CD14-positive monocyte (primary cell): ENCODE measurements around the gene RTN4RL1. TPM values are rescaled to one million over a fixed set of nuclear protein-coding genes. Genes with fewer than 3 reads are reported as not detected.

Experiments used
- DNase-seq, 3 donors: peaks; one replicate each; pipeline ENCODE4 v3.0.0-alpha.2; 2011 to 2022
- H2AFZ ChIP-seq: 2 replicates; pipeline ENCODE4 v1.6.0; 2012; ENCODE audit warnings: mild to moderate bottlenecking, low read depth, low read length, inconsistent platforms; ENCODE audit not compliant: insufficient read depth, poor library complexity, severe bottlenecking
- H3K27ac ChIP-seq, 2 donors: 1 replicate in 1 of 2; 2 replicates in 1 of 2; pipeline ENCODE4 v1.5.1; 2012 to 2013; ENCODE audit warnings: low read length in 2 of 2, control low read depth in 1 of 2, inconsistent platforms in 1 of 2, low read depth in 1 of 2, mild to moderate bottlenecking in 1 of 2
- H3K27me3 ChIP-seq, 2 donors: one replicate each; pipeline versions ENCODE4 v1.6.0 to v1.6.1; 2011 to 2013; ENCODE audit warnings: low read length in 2 of 2; ENCODE audit not compliant: control insufficient read depth in 2 of 2, insufficient read depth in 2 of 2
- H3K36me3 ChIP-seq, 2 donors: replicated peaks in 1 of 2; 1 replicate in 1 of 2; 2 replicates in 1 of 2; pipeline versions ENCODE4 v1.5.1 to v1.6.1; 2012 to 2013; ENCODE audit warnings: low read length in 2 of 2, control low read depth in 1 of 2, inconsistent platforms in 1 of 2, mild to moderate bottlenecking in 1 of 2; ENCODE audit not compliant: insufficient read depth in 2 of 2, control insufficient read depth in 1 of 2
- H3K4me1 ChIP-seq, 2 donors: 1 replicate in 1 of 2; 2 replicates in 1 of 2; pipeline versions ENCODE4 v1.5.1 to v1.6.1; 2012 to 2013; ENCODE audit warnings: low read length in 2 of 2, control low read depth in 1 of 2, inconsistent platforms in 1 of 2, mild to moderate bottlenecking in 1 of 2, moderate library complexity in 1 of 2; ENCODE audit not compliant: insufficient read depth in 2 of 2, control insufficient read depth in 1 of 2
- H3K4me2 ChIP-seq: replicated peaks from 2 replicates; pipeline ENCODE3; 2012; ENCODE audit warnings: low read length, moderate library complexity, mild to moderate bottlenecking; ENCODE audit not compliant: poor library complexity, severe bottlenecking; ENCODE audit errors: extremely low read depth
- H3K4me3 ChIP-seq, 3 experiments: fragments of 200-600 bp in 1 of 3; sonication (generic) in 1 of 3; replicated peaks in 1 of 3; 1 replicate in 2 of 3; 2 replicates in 1 of 3; pipeline ENCODE4 v1.5.1; 2011 to 2013; ENCODE audit warnings: low read length in 3 of 3, mild to moderate bottlenecking in 3 of 3, control low read depth in 2 of 3, low read depth in 2 of 3, inconsistent platforms in 1 of 3, moderate library complexity in 1 of 3
- H3K79me2 ChIP-seq: 2 replicates; pipeline ENCODE4 v1.6.0; 2012; ENCODE audit warnings: mild to moderate bottlenecking, control low read depth, inconsistent platforms, low read length, moderate library complexity; ENCODE audit not compliant: insufficient read depth
- H3K9ac ChIP-seq: 2 replicates; pipeline ENCODE4 v1.6.0; 2017; ENCODE audit warnings: low read length, mild to moderate bottlenecking; ENCODE audit not compliant: insufficient read depth, poor library complexity, severe bottlenecking
- H3K9me3 ChIP-seq, 2 donors: replicated peaks in 1 of 2; 1 replicate in 1 of 2; 2 replicates in 1 of 2; pipeline versions ENCODE4 v1.5.1 to v1.6.1; 2012 to 2013; ENCODE audit warnings: low read length in 2 of 2, control low read depth in 1 of 2; ENCODE audit not compliant: control insufficient read depth in 1 of 2, insufficient read depth in 1 of 2
- H4K20me1 ChIP-seq: 2 replicates; pipeline ENCODE4 v1.6.0; 2012; ENCODE audit warnings: mild to moderate bottlenecking, low read length, control low read depth, moderate library complexity; ENCODE audit not compliant: insufficient read depth
- H3K27ac Mint-ChIP-seq, 7 donors: one replicate each; pipeline ENCODE4 v1.8.0; 2020; ENCODE audit warnings: mild to moderate bottlenecking in 7 of 7, mixed read lengths in 7 of 7, moderate library complexity in 6 of 7, inconsistent platforms in 2 of 7
- H3K27me3 Mint-ChIP-seq, 3 donors: one replicate each; pipeline ENCODE4 v1.8.0; 2021 to 2022; ENCODE audit warnings: low read depth in 3 of 3, mild to moderate bottlenecking in 3 of 3, mixed read lengths in 3 of 3, moderate library complexity in 3 of 3, inconsistent platforms in 1 of 3
- H3K36me3 Mint-ChIP-seq, 2 donors: one replicate each; pipeline ENCODE4 v1.8.0; 2020; ENCODE audit warnings: mixed read lengths in 2 of 2, inconsistent platforms in 1 of 2, mild to moderate bottlenecking in 1 of 2
- H3K4me1 Mint-ChIP-seq: one replicate; pipeline ENCODE4 v1.8.0; 2020; ENCODE audit warnings: mild to moderate bottlenecking, mixed read lengths
- H3K4me3 Mint-ChIP-seq, 2 donors: one replicate each; pipeline ENCODE4 v1.8.0; 2020; ENCODE audit warnings: mild to moderate bottlenecking in 2 of 2, mixed read lengths in 2 of 2, moderate library complexity in 1 of 2
- H3K9me3 Mint-ChIP-seq, 7 donors: one replicate each; pipeline ENCODE4 v1.8.0; 2020 to 2022; ENCODE audit warnings: mixed read lengths in 7 of 7, mild to moderate bottlenecking in 6 of 7, moderate library complexity in 6 of 7, inconsistent platforms in 2 of 7
- CTCF ChIP-seq: fragments of 200-600 bp; IDR thresholded peaks from one replicate; pipeline ENCODE4 v1.8.0; 2022; ENCODE audit warnings: antibody characterized with exemption, mild to moderate bottlenecking
- WGBS: methylation state at CpG from one replicate; pipeline ENCODE4 v1.1.5; 2013; ENCODE audit warnings: missing lambda C conversion rate; ENCODE audit not compliant: insufficient coverage; 5-methylcytosine and 5-hydroxymethylcytosine counted together
- intact Hi-C, 2 donors: fragments of 100-400 bp; cut with micrococcal nuclease; formaldehyde crosslinking; loops; one replicate each; pipeline versions ENCODE4 v1.15.0 to v1.15.1; 2023
- polyA plus RNA-seq, 3 donors: library from polyadenylated mRNA; depleted of rRNA in 1 of 3; unstranded in 2 of 3; stranded (reverse) in 1 of 3; fragments of 300-500 nt in 2 of 3; fragments of >200 nt in 1 of 3; fragmentation: Illumina TruSeq in 2 of 3; gene quantifications; 1 replicate in 2 of 3; 2 replicates in 1 of 3; pipeline ENCODE4 v1.2.3, GENCODE V29; 2012 to 2021

RTN4RL1 gene
- polyA plus RNA-seq, 3 donors, result 0.07 to 0.29 (median 0.11) TPM

GRCh38 chr17:1986783-1987451 lies 38.2 kb downstream of the RTN4RL1 start:
- intact Hi-C loops, result no loop called here
- Mint-ChIP-seq H3K9me3 (peaks cover 0 to 3% (median 0%) of the 10 kb centered on the region in 7 donors), H3K4me1 (no peaks in the 10 kb centered on the region), H3K27ac (no peak overlapping the region), H3K36me3 (no peaks in the 10 kb centered on the region), H3K27me3 (peaks cover 15 to 27% (median 16%) of the 10 kb centered on the region in 3 donors), H3K4me3 (no peak overlapping the region)
- DNase-seq, result no peak
- WGBS, result 98% methylated on average over 12 of the region's 18 CpGs
- no peaks in the 10 kb centered on the region for H3K4me1 ChIP-seq
- no peak overlapping the region for H3K4me3 ChIP-seq
- H3K27ac ChIP-seq, result no peak overlapping the region
- no peaks in the 10 kb centered on the region for H4K20me1 ChIP-seq
- no peaks in the 10 kb centered on the region for H3K79me2 ChIP-seq
- no peak overlapping the region for H2AFZ ChIP-seq
- TF ChIP-seq CTCF, result no peak
- H3K9me3 ChIP-seq, result no peaks in the 10 kb centered on the region
- no peak overlapping the region for H3K9ac ChIP-seq
- H3K4me2 ChIP-seq, result no peak overlapping the region
- H3K27me3 ChIP-seq, result no peaks in the 10 kb centered on the region
- no peaks in the 10 kb centered on the region for H3K36me3 ChIP-seq

GRCh38 chr17:1985686-1986085 lies 39.4 kb downstream of the RTN4RL1 start:
- 68% methylated on average over 4 of the region's 4 CpGs for WGBS
- H3K4me1 Mint-ChIP-seq, result no peaks in the 10 kb centered on the region
- Histone ChIP-seq H3K9me3 (no peaks in the 10 kb centered on the region), H3K4me3 (no peak overlapping the region), H3K27me3 (no peaks in the 10 kb centered on the region), H2AFZ (no peak overlapping the region), H3K4me1 (no peaks in the 10 kb centered on the region), H3K27ac (no peak overlapping the region), H3K79me2 (no peaks in the 10 kb centered on the region), H4K20me1 (no peaks in the 10 kb centered on the region), H3K9ac (no peak overlapping the region), H3K36me3 (no peaks in the 10 kb centered on the region), H3K4me2 (no peak overlapping the region)
- H3K27me3 Mint-ChIP-seq, result peaks cover 10 to 26% (median 16%) of the 10 kb centered on the region in 3 donors
- H3K4me3 Mint-ChIP-seq, result no peak overlapping the region
- no peak for DNase-seq
- intact Hi-C loops, result no loop called here
- peaks cover 0 to 3% (median 0%) of the 10 kb centered on the region in 7 donors for H3K9me3 Mint-ChIP-seq
- no peak for TF ChIP-seq CTCF
- H3K36me3 Mint-ChIP-seq, result no peaks in the 10 kb centered on the region
- H3K27ac Mint-ChIP-seq, result peak overlapping the region in 1 of 7 donors; percentile 35
